Subcutaneous adipose tissue (tissue), 4 donors: ENCODE measurements around the gene SETD1B. TPM values are rescaled to one million over a fixed set of nuclear protein-coding genes. Genes with fewer than 3 reads are reported as not detected.

ENCODE experiments used
- total RNA-seq, 4 donors: library from RNA; depleted of rRNA; stranded (reverse); fragments of >200 nt; gene quantifications; one replicate each; pipeline ENCODE4 v1.1.0, GENCODE V29; 2016
- TF ChIP-seq, protein P1 (sequence below): fragments of 450-650 bp; IDR thresholded peaks from one replicate; pipeline ENCODE4 v1.5.1; 2016; ENCODE audit warnings: low read depth, mild to moderate bottlenecking, control low read depth, antibody characterized with exemption, moderate library complexity

SETD1B gene
- total RNA-seq, 4 donors from 2014 or later: 3.7 to 14.7 (median 6.4) TPM

DNA sequence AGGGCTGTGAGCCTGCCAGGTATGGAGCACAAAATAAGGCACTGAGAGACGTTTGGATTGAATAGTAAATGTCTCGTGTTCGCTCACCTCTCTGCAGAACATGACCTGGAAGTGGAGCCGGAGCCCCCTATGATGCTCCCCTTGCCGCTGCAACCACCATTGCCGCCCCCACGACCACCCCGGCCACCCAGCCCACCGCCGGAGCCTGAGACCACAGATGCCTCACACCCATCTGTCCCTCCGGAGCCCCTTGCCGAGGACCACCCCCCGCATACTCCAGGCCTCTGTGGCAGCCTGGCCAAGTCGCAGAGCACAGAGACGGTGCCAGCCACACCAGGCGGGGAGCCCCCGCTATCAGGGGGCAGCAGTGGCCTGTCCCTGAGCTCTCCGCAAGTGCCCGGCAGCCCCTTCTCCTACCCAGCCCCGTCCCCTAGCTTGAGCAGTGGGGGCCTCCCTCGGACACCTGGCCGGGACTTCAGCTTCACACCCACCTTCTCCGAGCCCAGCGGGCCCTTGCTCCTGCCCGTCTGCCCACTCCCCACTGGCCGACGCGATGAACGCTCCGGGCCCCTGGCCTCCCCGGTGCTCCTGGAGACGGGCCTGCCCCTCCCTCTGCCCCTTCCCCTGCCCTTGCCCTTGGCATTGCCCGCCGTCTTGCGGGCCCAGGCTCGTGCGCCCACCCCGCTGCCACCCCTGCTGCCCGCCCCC lies 18.7 kb downstream of the SETD1B start:
- TF ChIP-seq, protein P1, sequence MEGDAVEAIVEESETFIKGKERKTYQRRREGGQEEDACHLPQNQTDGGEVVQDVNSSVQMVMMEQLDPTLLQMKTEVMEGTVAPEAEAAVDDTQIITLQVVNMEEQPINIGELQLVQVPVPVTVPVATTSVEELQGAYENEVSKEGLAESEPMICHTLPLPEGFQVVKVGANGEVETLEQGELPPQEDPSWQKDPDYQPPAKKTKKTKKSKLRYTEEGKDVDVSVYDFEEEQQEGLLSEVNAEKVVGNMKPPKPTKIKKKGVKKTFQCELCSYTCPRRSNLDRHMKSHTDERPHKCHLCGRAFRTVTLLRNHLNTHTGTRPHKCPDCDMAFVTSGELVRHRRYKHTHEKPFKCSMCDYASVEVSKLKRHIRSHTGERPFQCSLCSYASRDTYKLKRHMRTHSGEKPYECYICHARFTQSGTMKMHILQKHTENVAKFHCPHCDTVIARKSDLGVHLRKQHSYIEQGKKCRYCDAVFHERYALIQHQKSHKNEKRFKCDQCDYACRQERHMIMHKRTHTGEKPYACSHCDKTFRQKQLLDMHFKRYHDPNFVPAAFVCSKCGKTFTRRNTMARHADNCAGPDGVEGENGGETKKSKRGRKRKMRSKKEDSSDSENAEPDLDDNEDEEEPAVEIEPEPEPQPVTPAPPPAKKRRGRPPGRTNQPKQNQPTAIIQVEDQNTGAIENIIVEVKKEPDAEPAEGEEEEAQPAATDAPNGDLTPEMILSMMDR: no peak

DNA sequence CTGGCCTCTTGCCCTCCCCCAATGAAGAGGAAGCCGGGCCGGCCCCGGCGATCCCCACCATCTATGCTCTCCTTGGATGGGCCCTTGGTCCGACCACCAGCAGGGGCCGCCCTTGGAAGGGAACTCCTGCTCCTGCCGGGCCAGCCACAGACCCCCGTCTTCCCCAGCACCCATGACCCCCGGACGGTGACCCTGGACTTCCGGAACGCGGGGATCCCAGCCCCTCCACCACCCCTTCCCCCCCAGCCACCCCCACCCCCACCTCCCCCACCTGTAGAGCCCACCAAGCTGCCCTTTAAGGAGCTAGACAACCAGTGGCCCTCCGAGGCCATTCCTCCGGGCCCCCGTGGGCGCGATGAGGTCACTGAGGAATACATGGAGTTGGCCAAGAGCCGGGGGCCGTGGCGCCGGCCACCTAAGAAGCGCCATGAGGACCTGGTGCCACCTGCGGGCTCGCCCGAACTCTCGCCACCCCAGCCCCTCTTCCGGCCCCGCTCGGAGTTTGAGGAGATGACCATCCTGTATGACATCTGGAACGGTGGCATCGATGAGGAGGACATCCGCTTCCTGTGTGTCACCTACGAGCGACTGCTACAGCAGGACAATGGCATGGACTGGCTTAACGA lies 19.4 kb downstream of the SETD1B start:
- TF ChIP-seq, protein P1: no peak

DNA sequence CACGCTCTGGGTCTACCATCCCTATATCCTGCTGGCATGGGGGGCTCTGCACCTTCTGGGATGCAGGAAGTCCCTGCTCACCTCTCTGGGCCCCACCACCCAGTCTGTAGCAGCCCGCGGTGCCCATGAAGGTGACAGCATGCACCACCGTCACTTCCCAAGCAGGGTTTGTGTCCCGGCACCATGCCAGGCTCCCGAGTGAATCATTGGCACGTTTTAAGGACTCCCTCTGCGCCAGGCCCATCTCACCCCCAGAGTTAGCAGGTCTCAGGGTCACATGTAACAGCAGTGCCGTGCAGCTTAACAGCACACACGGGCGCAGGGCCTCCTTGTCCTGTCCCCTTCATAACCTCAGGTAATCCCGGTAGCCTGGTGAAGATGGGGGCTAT lies 19.9 kb downstream of the SETD1B start:
- TF ChIP-seq, protein P1: no peak

DNA sequence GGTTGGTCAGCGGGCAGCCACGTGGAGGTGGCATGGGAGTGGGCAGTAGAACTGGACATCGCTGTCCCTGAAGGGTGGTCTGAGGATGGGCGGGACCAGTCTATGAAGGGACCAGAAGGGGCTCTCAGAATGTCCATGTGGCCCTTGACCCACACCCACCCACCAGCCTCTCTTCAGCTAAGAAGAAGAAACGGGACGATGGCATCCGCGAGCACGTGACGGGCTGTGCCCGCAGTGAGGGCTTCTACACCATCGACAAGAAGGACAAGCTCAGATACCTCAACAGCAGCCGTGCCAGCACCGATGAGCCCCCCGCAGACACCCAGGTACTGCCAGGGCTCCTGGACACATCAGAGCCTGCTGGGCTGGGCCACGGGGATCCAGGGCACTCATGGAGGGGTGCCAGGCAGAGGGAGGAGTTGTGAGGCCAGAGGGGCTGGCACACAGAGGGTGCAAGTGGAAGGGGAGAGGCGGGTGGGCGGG lies 21.3 kb downstream of the SETD1B start:
- TF ChIP-seq, protein P1: no peak

DNA sequence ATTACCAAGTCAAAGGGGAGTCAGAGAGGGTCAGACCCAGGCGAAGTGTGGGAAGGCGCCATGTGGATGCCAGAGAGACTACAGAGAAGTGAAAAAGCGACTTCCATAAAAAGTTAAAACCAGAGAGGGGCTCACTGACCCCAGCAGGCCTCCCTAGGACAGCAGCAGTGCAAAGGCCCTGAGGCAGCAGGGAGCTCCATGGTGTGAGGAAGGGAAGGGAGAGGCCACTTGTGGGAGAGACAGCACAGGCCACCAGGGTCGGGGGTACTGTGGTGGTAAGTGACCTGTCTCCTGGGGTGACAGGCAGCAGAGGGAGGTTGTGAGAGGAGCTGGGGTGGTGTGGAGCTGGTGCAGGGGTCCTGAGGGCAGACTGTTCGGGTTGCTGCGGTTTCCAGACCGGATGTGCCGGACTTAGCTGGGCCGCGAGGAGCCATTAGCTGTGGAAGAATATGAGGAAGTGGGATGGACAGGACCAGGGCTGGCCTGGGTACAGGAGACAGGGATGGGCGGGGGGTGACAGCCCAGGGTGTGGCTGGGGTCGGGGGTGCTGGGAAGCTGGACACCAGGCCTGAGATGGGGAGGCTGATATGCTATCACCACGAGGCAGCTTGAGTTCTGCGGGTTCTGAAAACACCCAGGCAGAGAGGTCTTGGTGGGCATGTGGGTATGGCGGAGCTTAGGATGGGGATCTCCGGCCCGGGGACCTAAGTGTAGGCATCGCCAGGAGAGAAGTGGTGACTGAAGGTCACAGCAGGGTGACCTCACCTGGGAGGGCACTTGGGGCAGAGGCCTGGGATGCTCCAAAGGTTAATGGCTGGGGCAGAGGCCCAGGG lies 22.7 kb downstream of the SETD1B start:
- TF ChIP-seq, protein P1: no peak

DNA sequence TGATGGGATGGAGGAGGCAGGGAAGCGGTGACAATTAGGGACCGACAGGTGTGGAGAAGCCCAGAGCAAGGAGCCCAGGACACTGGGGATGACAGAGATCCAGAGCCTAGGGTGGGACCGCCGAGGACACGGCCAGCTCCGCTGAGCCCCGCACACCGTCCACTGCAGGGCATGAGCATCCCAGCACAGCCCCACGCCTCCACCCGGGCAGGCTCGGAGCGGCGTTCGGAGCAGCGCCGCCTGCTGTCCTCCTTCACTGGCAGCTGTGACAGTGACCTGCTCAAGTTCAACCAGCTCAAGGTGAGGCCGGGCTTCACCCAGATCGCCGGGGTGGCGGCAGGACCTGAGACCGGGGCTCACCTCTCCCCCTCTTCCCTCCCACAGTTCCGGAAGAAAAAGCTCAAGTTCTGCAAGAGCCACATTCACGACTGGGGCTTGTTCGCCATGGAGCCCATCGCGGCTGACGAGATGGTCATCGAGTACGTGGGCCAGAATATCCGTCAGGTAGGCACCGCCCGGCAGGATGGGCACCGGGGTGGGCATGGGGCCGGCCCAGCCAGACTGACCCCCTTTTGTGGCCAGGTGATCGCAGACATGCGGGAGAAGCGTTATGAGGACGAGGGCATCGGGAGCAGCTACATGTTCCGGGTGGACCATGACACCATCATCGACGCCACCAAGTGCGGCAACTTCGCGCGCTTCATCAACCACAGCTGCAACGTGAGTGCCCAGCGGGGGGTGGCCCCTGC lies 23.7 kb downstream of the SETD1B start:
- TF ChIP-seq, protein P1: no peak
